Liver (tissue), 9 donors: ENCODE results near the gene TMEM35B. TPM values are rescaled to one million over a fixed set of nuclear protein-coding genes. Genes with fewer than 3 reads are reported as not detected.

ENCODE experiments used
- DNase-seq: peaks from one replicate; pipeline ENCODE4 v3.0.0-alpha.2; 2017; ENCODE audit warnings: low spot score
- H3K27ac ChIP-seq, 2 donors: one replicate each; pipeline ENCODE4 v1.7.0; 2013; ENCODE audit warnings: inconsistent platforms in 2 of 2, low read length in 2 of 2, control low read depth in 1 of 2, low read depth in 1 of 2, mild to moderate bottlenecking in 1 of 2
- H3K27me3 ChIP-seq, 4 donors: one replicate each; pipeline versions ENCODE4 v1.6.1 to v1.7.0; 2013; ENCODE audit warnings: low read length in 3 of 4, inconsistent platforms in 1 of 4, mild to moderate bottlenecking in 1 of 4, moderate library complexity in 1 of 4; ENCODE audit not compliant: control insufficient read depth in 4 of 4, insufficient read depth in 4 of 4
- H3K36me3 ChIP-seq, 4 donors: one replicate each; pipeline versions ENCODE4 v1.6.1 to v1.7.0; 2013; ENCODE audit warnings: low read length in 3 of 4, mild to moderate bottlenecking in 3 of 4, low read depth in 1 of 4, moderate library complexity in 1 of 4; ENCODE audit not compliant: control insufficient read depth in 4 of 4, insufficient read depth in 3 of 4
- H3K4me1 ChIP-seq, 4 donors: one replicate each; pipeline versions ENCODE4 v1.6.1 to v1.7.0; 2013; ENCODE audit warnings: low read length in 3 of 4, mild to moderate bottlenecking in 3 of 4, moderate library complexity in 1 of 4; ENCODE audit not compliant: control insufficient read depth in 4 of 4, insufficient read depth in 4 of 4
- H3K4me3 ChIP-seq, 3 donors: one replicate each; pipeline versions ENCODE4 v1.6.1 to v1.7.0; 2013; ENCODE audit warnings: low read length in 3 of 3, control low read depth in 1 of 3, low read depth in 1 of 3, mild to moderate bottlenecking in 1 of 3
- H3K9ac ChIP-seq, 2 donors: one replicate each; pipeline ENCODE4 v1.7.0; 2013; ENCODE audit warnings: low read length in 2 of 2, mild to moderate bottlenecking in 2 of 2, moderate library complexity in 2 of 2, control low read depth in 1 of 2, low read depth in 1 of 2
- H3K9me3 ChIP-seq, 4 donors: one replicate each; pipeline versions ENCODE4 v1.6.1 to v1.7.0; 2013; ENCODE audit warnings: low read length in 3 of 4; ENCODE audit not compliant: control insufficient read depth in 4 of 4
- EGR1 ChIP-seq, 2 donors: IDR thresholded peaks; 2 replicates each; pipeline ENCODE4 v1.6.1; 2016 to 2018; ENCODE audit warnings: antibody characterized with exemption in 2 of 2, low read depth in 2 of 2
- FOXA1 ChIP-seq: IDR thresholded peaks from 2 replicates; pipeline ENCODE4 v1.6.1; 2016; ENCODE audit warnings: antibody characterized with exemption
- FOXA2 ChIP-seq: IDR thresholded peaks from 2 replicates; pipeline ENCODE4 v1.6.1; 2016; ENCODE audit warnings: antibody characterized with exemption
- HNF4A ChIP-seq, 2 donors: conservative IDR thresholded peaks; 2 replicates each; pipeline ENCODE4 v1.6.1; 2016; ENCODE audit warnings: antibody characterized with exemption in 2 of 2, mild to moderate bottlenecking in 2 of 2
- JUND ChIP-seq, 2 donors: IDR thresholded peaks; 2 replicates each; pipeline ENCODE4 v1.6.1; 2016; ENCODE audit warnings: antibody characterized with exemption in 2 of 2
- NR2F2 ChIP-seq: IDR thresholded peaks from 2 replicates; pipeline ENCODE4 v1.6.1; 2016; ENCODE audit warnings: antibody characterized with exemption
- RXRA ChIP-seq, 2 donors: IDR thresholded peaks; 2 replicates each; pipeline ENCODE4 v1.6.1; 2017 to 2018; ENCODE audit warnings: antibody characterized with exemption in 2 of 2, mild to moderate bottlenecking in 1 of 2
- SP1 ChIP-seq: IDR thresholded peaks from 2 replicates; pipeline ENCODE4 v1.6.1; 2018; ENCODE audit warnings: antibody characterized with exemption, mild to moderate bottlenecking
- TAF1 ChIP-seq: conservative IDR thresholded peaks from 2 replicates; pipeline ENCODE4 v1.6.1; 2016; ENCODE audit warnings: antibody characterized with exemption, mild to moderate bottlenecking
- YY1 ChIP-seq: IDR thresholded peaks from 2 replicates; pipeline ENCODE4 v1.6.1; 2016; ENCODE audit warnings: antibody characterized with exemption, mild to moderate bottlenecking
- WGBS: extraction: QIAGEN DNeasy Blood & Tissue Kit; methylation state at CpG from one replicate; pipeline ENCODE4 v1.1.7; 2013; 5-methylcytosine and 5-hydroxymethylcytosine counted together
- polyA plus RNA-seq, 2 donors: library from polyadenylated mRNA; stranded (reverse) in 1 of 2; unstranded in 1 of 2; fragments of 200-250 nt in 1 of 2; fragments of >200 nt in 1 of 2; fragmentation: Nextera tagmentation in 1 of 2; extraction: Ambion mirVana in 1 of 2; gene quantifications; one replicate each; pipeline versions ENCODE4 v1.2.1 to v1.2.3, GENCODE V29; 2013 to 2015
- total RNA-seq, 2 donors: library from RNA; depleted of rRNA; stranded (reverse); fragments of >200 nt; gene quantifications; one replicate each; pipeline ENCODE4 v1.2.3, GENCODE V29; 2014
- TF ChIP-seq, protein P1 (sequence below): IDR thresholded peaks from 2 replicates; pipeline ENCODE4 v1.6.1; 2016; ENCODE audit warnings: antibody characterized with exemption
- TF ChIP-seq, protein P2 (sequence below): IDR thresholded peaks from 2 replicates; pipeline ENCODE4 v1.6.1; 2016; ENCODE audit warnings: antibody characterized with exemption, mild to moderate bottlenecking
- TF ChIP-seq, protein P3 (sequence below): IDR thresholded peaks from 2 replicates; pipeline ENCODE4 v1.6.1; 2016; ENCODE audit warnings: antibody characterized with exemption
- TF ChIP-seq, protein P4 (sequence below): fragments of 150-350 bp; IDR thresholded peaks from 2 replicates; pipeline ENCODE4 v1.5.1; 2017; ENCODE audit warnings: improper control_type of control experiment, low read depth, low read length; ENCODE audit not compliant: missing input control
- donor health status: healthy.
- donor health status: healthy.
- donor health status: healthy.
- donor health status: healthy.
- donor health status: healthy.

TMEM35B gene
- total and polyA plus RNA-seq, 4 donors: 13.4 to 31.7 (median 20.3) TPM

DNA sequence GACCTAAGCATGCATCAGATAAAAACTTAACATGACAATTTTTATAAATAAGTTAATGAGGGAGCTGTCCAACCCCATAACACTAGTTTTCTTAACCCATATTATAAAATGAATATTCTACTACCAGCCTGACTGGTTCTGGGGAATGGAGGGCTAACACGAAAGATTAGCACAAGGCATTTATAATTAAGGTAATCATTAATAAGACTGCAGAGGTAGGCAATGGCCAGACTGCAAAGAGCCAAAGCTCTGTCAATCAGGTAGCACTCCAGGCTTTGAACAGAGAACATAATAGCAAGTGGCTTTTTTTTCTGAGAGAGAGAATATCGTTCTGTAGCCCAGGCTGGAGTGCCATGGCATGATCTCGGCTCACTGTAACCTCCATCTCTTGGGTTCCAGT is 20.6 kb upstream of the TMEM35B start:
- WGBS: 91% methylated on average over 3 of the region's 3 CpGs
- Histone ChIP-seq H3K4me3 (no peak overlapping the region), H3K9me3 (no peaks in the 10 kb centered on the region), H3K27ac (no peak overlapping the region), H3K4me1 (no peaks in the 10 kb centered on the region), H3K36me3 (peaks cover 9 to 53% (median 37%) of the 10 kb centered on the region in 4 donors), H3K9ac (no peak overlapping the region), H3K27me3 (no peaks in the 10 kb centered on the region)
- DNase-seq: no peak
- TF ChIP-seq, protein P1, sequence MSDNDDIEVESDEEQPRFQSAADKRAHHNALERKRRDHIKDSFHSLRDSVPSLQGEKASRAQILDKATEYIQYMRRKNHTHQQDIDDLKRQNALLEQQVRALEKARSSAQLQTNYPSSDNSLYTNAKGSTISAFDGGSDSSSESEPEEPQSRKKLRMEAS: no peak
- TF ChIP-seq, protein P2, sequence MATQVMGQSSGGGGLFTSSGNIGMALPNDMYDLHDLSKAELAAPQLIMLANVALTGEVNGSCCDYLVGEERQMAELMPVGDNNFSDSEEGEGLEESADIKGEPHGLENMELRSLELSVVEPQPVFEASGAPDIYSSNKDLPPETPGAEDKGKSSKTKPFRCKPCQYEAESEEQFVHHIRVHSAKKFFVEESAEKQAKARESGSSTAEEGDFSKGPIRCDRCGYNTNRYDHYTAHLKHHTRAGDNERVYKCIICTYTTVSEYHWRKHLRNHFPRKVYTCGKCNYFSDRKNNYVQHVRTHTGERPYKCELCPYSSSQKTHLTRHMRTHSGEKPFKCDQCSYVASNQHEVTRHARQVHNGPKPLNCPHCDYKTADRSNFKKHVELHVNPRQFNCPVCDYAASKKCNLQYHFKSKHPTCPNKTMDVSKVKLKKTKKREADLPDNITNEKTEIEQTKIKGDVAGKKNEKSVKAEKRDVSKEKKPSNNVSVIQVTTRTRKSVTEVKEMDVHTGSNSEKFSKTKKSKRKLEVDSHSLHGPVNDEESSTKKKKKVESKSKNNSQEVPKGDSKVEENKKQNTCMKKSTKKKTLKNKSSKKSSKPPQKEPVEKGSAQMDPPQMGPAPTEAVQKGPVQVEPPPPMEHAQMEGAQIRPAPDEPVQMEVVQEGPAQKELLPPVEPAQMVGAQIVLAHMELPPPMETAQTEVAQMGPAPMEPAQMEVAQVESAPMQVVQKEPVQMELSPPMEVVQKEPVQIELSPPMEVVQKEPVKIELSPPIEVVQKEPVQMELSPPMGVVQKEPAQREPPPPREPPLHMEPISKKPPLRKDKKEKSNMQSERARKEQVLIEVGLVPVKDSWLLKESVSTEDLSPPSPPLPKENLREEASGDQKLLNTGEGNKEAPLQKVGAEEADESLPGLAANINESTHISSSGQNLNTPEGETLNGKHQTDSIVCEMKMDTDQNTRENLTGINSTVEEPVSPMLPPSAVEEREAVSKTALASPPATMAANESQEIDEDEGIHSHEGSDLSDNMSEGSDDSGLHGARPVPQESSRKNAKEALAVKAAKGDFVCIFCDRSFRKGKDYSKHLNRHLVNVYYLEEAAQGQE: no peak
- TF ChIP-seq SP1: no peak

DNA sequence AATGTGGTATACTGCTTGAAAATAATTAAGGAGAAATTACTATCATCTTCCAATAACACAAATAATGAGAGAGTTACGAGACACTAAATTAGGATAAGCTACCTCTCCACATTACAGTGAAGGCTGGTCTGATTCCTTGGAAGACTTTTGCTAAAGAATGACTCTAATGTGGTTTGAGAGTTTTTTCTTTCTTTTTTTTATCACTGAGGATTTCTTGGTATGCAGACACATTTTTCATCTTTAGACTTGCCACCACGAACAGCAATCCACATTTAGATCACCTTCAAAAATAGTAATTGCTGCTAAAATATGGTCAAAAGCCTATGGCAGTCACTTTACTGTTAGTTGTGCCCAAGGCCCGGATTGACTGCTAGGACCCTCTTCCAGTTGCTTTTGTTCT is 16.6 kb upstream of the TMEM35B start:
- Histone ChIP-seq H3K4me1 (no peaks in the 10 kb centered on the region), H3K27ac (no peak overlapping the region), H3K27me3 (no peaks in the 10 kb centered on the region), H3K9ac (no peak overlapping the region), H3K4me3 (no peak overlapping the region), H3K9me3 (no peaks in the 10 kb centered on the region), H3K36me3 (peaks cover 2 to 49% (median 19%) of the 10 kb centered on the region in 4 donors)
- DNase-seq: no peak
- WGBS: 94% methylated on average over 3 of the region's 3 CpGs
- TF ChIP-seq RXRA (IDR thresholded peaks at IDR 0.05) (no peak), YY1 (no peak), FOXA2 (no peak), TAF1 (no peak), NR2F2 (no peak), HNF4A (conservative IDR thresholded peaks at IDR 0.05) (no peak), SP1 (no peak), FOXA1 (no peak), EGR1 (IDR thresholded peaks at IDR 0.05; ENCODE audit: low read depth in 2 of 2) (no peak), JUND (IDR thresholded peaks at IDR 0.05) (no peak)
- TF ChIP-seq, protein P1: no peak
- TF ChIP-seq, protein P2: no peak
- TF ChIP-seq, protein P3, sequence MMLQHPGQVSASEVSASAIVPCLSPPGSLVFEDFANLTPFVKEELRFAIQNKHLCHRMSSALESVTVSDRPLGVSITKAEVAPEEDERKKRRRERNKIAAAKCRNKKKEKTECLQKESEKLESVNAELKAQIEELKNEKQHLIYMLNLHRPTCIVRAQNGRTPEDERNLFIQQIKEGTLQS: no peak
- TF ChIP-seq, protein P4, sequence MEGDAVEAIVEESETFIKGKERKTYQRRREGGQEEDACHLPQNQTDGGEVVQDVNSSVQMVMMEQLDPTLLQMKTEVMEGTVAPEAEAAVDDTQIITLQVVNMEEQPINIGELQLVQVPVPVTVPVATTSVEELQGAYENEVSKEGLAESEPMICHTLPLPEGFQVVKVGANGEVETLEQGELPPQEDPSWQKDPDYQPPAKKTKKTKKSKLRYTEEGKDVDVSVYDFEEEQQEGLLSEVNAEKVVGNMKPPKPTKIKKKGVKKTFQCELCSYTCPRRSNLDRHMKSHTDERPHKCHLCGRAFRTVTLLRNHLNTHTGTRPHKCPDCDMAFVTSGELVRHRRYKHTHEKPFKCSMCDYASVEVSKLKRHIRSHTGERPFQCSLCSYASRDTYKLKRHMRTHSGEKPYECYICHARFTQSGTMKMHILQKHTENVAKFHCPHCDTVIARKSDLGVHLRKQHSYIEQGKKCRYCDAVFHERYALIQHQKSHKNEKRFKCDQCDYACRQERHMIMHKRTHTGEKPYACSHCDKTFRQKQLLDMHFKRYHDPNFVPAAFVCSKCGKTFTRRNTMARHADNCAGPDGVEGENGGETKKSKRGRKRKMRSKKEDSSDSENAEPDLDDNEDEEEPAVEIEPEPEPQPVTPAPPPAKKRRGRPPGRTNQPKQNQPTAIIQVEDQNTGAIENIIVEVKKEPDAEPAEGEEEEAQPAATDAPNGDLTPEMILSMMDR: no peak
